Panc1 (cell line): ENCODE results near the gene THAP8. TPM values are rescaled to one million over a fixed set of nuclear protein-coding genes. Genes with fewer than 3 reads are reported as not detected.

ENCODE experiments used
- ATAC-seq: fragments of 200-7000 bp; cut with Tn5 transposase; 2 replicates; pipeline ENCODE4 v1.9.1; 2020; ENCODE audit warnings: mild to moderate bottlenecking, moderate library complexity
- BruUV-seq: library from RNA; stranded (reverse); fragments of 400-500 nt; replicated peaks from 2 replicates; lab custom pipeline; 2021; lab: Mats Ljungman, UMichigan
- CTCF ChIA-PET: fragments of 300-600 bp; sonication (Branson Sonifier 250); formaldehyde crosslinking; loops from one replicate; lab custom pipeline; 2022; ENCODE audit warnings: antibody characterized with exemption; lab: Charles Lee
- POLR2A ChIA-PET: fragments of 300-600 bp; sonication (Branson Sonifier 250); formaldehyde crosslinking; loops from one replicate; lab custom pipeline; 2022; ENCODE audit warnings: antibody characterized with exemption; lab: Charles Lee
- DNase-seq: peaks from one replicate; pipeline ENCODE4 v3.0.0-alpha.2; 2010; ENCODE audit warnings: low read depth, low spot score
- H3K27ac ChIP-seq: 2 replicates; pipeline ENCODE4 v1.5.1; 2011; ENCODE audit warnings: mild to moderate bottlenecking, low read length, inconsistent platforms
- H3K27me3 ChIP-seq: fragments of 200-500 bp; sonication (Bioruptor generic); 2 replicates; pipeline ENCODE4 v1.6.0; 2014; ENCODE audit warnings: low read length, inconsistent platforms; ENCODE audit not compliant: control insufficient read depth, insufficient read depth
- H3K36me3 ChIP-seq: fragments of 200-500 bp; sonication (Bioruptor generic); 2 replicates; pipeline ENCODE4 v1.5.1; 2014; ENCODE audit warnings: inconsistent platforms, mild to moderate bottlenecking, low read length, moderate library complexity; ENCODE audit not compliant: control insufficient read depth, insufficient read depth
- H3K4me1 ChIP-seq: 2 replicates; pipeline ENCODE4 v1.5.1; 2011; ENCODE audit warnings: inconsistent platforms, mild to moderate bottlenecking, low read length, moderate library complexity; ENCODE audit not compliant: control insufficient read depth, insufficient read depth
- H3K4me3 ChIP-seq, 2 experiments: 2 replicates each; pipeline ENCODE4 v1.5.1; 2011 to 2012; ENCODE audit warnings: low read depth in 2 of 2, low read length in 2 of 2, mild to moderate bottlenecking in 2 of 2, inconsistent platforms in 1 of 2, moderate library complexity in 1 of 2
- H3K9me3 ChIP-seq: fragments of 200-500 bp; sonication (Bioruptor generic); 2 replicates; pipeline ENCODE4 v1.5.1; 2014; ENCODE audit warnings: low read depth, mild to moderate bottlenecking, inconsistent platforms, low read length, moderate library complexity; ENCODE audit not compliant: control insufficient read depth, insufficient read depth
- CTCF ChIP-seq: fragments of 450-650 bp; IDR thresholded peaks from 2 replicates; pipeline ENCODE4 v1.5.1; 2017; ENCODE audit warnings: mild to moderate bottlenecking
- POLR2AphosphoS5 ChIP-seq: IDR thresholded peaks from 2 replicates; pipeline ENCODE4 v1.6.1; 2012; ENCODE audit warnings: mild to moderate bottlenecking, low read depth, low read length, moderate library complexity
- REST ChIP-seq, 2 experiments: IDR thresholded peaks; 2 replicates each; pipeline ENCODE4 v1.6.1; 2011 to 2012; ENCODE audit warnings: low read depth in 2 of 2, control low read depth in 1 of 2, low read length in 1 of 2, mild to moderate bottlenecking in 1 of 2, moderate library complexity in 1 of 2; ENCODE audit not compliant: insufficient read depth in 1 of 2
- SIN3A ChIP-seq: IDR thresholded peaks from 2 replicates; pipeline ENCODE4 v1.6.1; 2012; ENCODE audit warnings: low read depth, mild to moderate bottlenecking, low read length, moderate library complexity, borderline replicate concordance; ENCODE audit not compliant: insufficient read depth
- TCF7L2 ChIP-seq: IDR thresholded peaks from 2 replicates; pipeline ENCODE4 v1.6.1; 2011; ENCODE audit warnings: mild to moderate bottlenecking, low read depth, low read length, inconsistent platforms
- in situ Hi-C: cut with HindIII; loops from 2 replicates; pipeline ENCODE4 v1.10.0; 2016; ENCODE audit warnings: low sequenced_read_pairs, low pct_unique_long_range_greater_than_20kb
- intact Hi-C: fragments of 100-400 bp; cut with micrococcal nuclease; formaldehyde crosslinking; loops from one replicate; pipeline ENCODE4 v1.10.0; 2022; ENCODE audit not compliant: unreplicated experiment
- total RNA-seq: library from RNA; stranded (reverse); gene quantifications from one replicate; pipeline ENCODE4 v1.2.1, GENCODE V29; 2021; ENCODE audit not compliant: unreplicated experiment

Gene THAP8
- total RNA-seq, 1 experiment from 2014 or later, result 9.6 TPM

GRCh38 chr19:36099166-36099785, 45.2 kb upstream of the THAP8 start:
- intact Hi-C loops (no loop called here), in situ Hi-C loops (no loop called here)
- no peaks in the 10 kb centered on the region for H3K27me3 ChIP-seq
- ChIA-PET CTCF (interaction anchor here (1.2 kb wide), 1 partner anchor 68 kb away, joined by 5 read pairs; no protein-coding TSS in a partner anchor), POLR2A (no interaction called here)
- H3K9me3 ChIP-seq, result no peaks in the 10 kb centered on the region
- no peak for ATAC-seq
- no TSS peak for BruUV-seq
- no peak for DNase-seq
- H3K4me1 ChIP-seq, result no peaks in the 10 kb centered on the region
- TF ChIP-seq POLR2AphosphoS5 (no peak), TCF7L2 (no peak), CTCF (no peak), REST (IDR thresholded peaks at IDR 0.05; ENCODE audit: insufficient read depth in 1 of 2, low read depth in 2 of 2, low read length in 1 of 2) (no peak), SIN3A (no peak)
- H3K36me3 ChIP-seq, result peaks cover 15% of the 10 kb centered on the region
- no peak overlapping the region for H3K4me3 ChIP-seq
- H3K27ac ChIP-seq, result no peak overlapping the region

- POLR2A ChIA-PET, result no interaction called here
- Histone ChIP-seq H3K9me3 (no peaks in the 10 kb centered on the region), H3K27me3 (no peaks in the 10 kb centered on the region), H3K27ac (no peak overlapping the region), H3K4me1 (no peaks in the 10 kb centered on the region), H3K36me3 (peaks cover 24% of the 10 kb centered on the region), H3K4me3 (no peak overlapping the region)
- ATAC-seq, result no peak
- no peak for TF ChIP-seq CTCF
- TF ChIP-seq POLR2AphosphoS5, result no peak
- no peak for TF ChIP-seq TCF7L2
- TF ChIP-seq REST (IDR thresholded peaks at IDR 0.05; ENCODE audit: insufficient read depth in 1 of 2, low read depth in 2 of 2, low read length in 1 of 2), result no peak
- no peak for TF ChIP-seq SIN3A
- CTCF ChIA-PET, result no interaction called here
- no TSS peak for BruUV-seq
- no peak for DNase-seq
- in situ Hi-C loops, result no loop called here
- intact Hi-C loops, result no loop called here
Measured at GRCh38 chr19:36097036-36097435, 43.0 kb upstream of the THAP8 start.
